K562 (cell line): ENCODE data around the gene ACTR3C. TPM values are rescaled to one million over a fixed set of nuclear protein-coding genes. Genes with fewer than 3 reads are reported as not detected.

Source experiments
- polyA plus RNA-seq, 8 experiments: library from polyadenylated mRNA; depleted of rRNA in 4 of 8; stranded (reverse) in 5 of 8; unstranded in 3 of 8; fragments of >200 nt; fragmentation: Nextera tagmentation in 2 of 8; fragmentation: Illumina TruSeq in 1 of 8; extraction: Ambion mirVana in 2 of 8; extraction: Trizol in 1 of 8; gene quantifications; 2 replicates each; pipeline versions ENCODE4 v1.2.1 to v1.2.3, GENCODE V29; 2011 to 2014; ENCODE audit warnings: inconsistent platforms in 1 of 8, missing spikeins in 1 of 8
- total RNA-seq, 7 experiments: library from RNA; depleted of rRNA in 6 of 7; stranded (reverse); fragments of >200 nt in 6 of 7; fragmentation: Illumina TruSeq in 2 of 7; extraction: Trizol in 2 of 7; gene quantifications; 2 replicates each; pipeline versions ENCODE4 v1.2.1 to v1.2.3, GENCODE V29; 2011 to 2021; ENCODE audit warnings: low replicate concordance in 1 of 7

The ACTR3C gene
- total and polyA plus RNA-seq, 9 of the 15 experiments (the other 6 are each of a cell fraction or from before 2014, with no cell fraction given) = 9.0 to 35.4 (median 13.3) TPM

Other genes with a start within 250 kb of the ACTR3C start
- 55.2 and 67.6 TPM in 2 replicates for gene LRRC61, start 190 bp downstream of the ACTR3C start, total RNA-seq (2014; rRNA removed)
- 16.8 and 18.7 TPM in 2 replicates for gene LRRC61, start 190 bp downstream of the ACTR3C start, total RNA-seq (2014; rRNA removed; fragmentation: Illumina TruSeq; extraction: Trizol)
- 35.2 and 37.8 TPM in 2 replicates for gene LRRC61, start 190 bp downstream of the ACTR3C start, total RNA-seq (2015; rRNA removed; fragmentation: Illumina TruSeq; extraction: Trizol)
- gene LRRC61, start 190 bp downstream of the ACTR3C start, total RNA-seq (2021) = 49.5 and 50.6 TPM in 2 replicates
- gene LRRC61, start 190 bp downstream of the ACTR3C start, polyA plus RNA-seq (2011; rRNA removed) = 54.3 and 76.9 TPM in 2 replicates
- 18.4 and 35.6 TPM in 2 replicates for gene LRRC61, start 190 bp downstream of the ACTR3C start, polyA plus RNA-seq (2014; fragmentation: Illumina TruSeq; extraction: Trizol)
- gene LRRC61, start 190 bp downstream of the ACTR3C start, polyA plus RNA-seq (2014; fragmentation: Nextera tagmentation; extraction: Ambion mirVana) = 1 to 10 TPM; 1.3 to 1.7 TPM
- gene LRRC61, start 190 bp downstream of the ACTR3C start, polyA plus RNA-seq (2014; rRNA removed) = 42.0 and 46.5 TPM in 2 replicates
- not detected in 2 replicates for gene RARRES2, start 18.1 kb upstream of the ACTR3C start, total RNA-seq (2014; rRNA removed)
- not detected in 2 replicates for gene RARRES2, start 18.1 kb upstream of the ACTR3C start, total RNA-seq (2014; rRNA removed; fragmentation: Illumina TruSeq; extraction: Trizol)
- not detected in 2 replicates for gene RARRES2, start 18.1 kb upstream of the ACTR3C start, total RNA-seq (2015; rRNA removed; fragmentation: Illumina TruSeq; extraction: Trizol)
- gene RARRES2, start 18.1 kb upstream of the ACTR3C start, total RNA-seq (2021) = 1.7 and 1.8 TPM in 2 replicates
- gene RARRES2, start 18.1 kb upstream of the ACTR3C start, polyA plus RNA-seq (2011; rRNA removed) = 0.11 TPM in 1 of 2 replicates, not detected in the other
- gene RARRES2, start 18.1 kb upstream of the ACTR3C start, polyA plus RNA-seq (2014; fragmentation: Illumina TruSeq; extraction: Trizol) = not detected in 2 replicates
- not detected for gene RARRES2, start 18.1 kb upstream of the ACTR3C start, polyA plus RNA-seq (2014; fragmentation: Nextera tagmentation; extraction: Ambion mirVana)
- 0.23 TPM in 1 of 2 replicates, not detected in the other for gene RARRES2, start 18.1 kb upstream of the ACTR3C start, polyA plus RNA-seq (2014; rRNA removed)
- 212 and 268 TPM in 2 replicates for gene REPIN1, start 45.3 kb upstream of the ACTR3C start, total RNA-seq (2014; rRNA removed)
- 46.9 and 56.8 TPM in 2 replicates for gene REPIN1, start 45.3 kb upstream of the ACTR3C start, total RNA-seq (2014; rRNA removed; fragmentation: Illumina TruSeq; extraction: Trizol)
- gene REPIN1, start 45.3 kb upstream of the ACTR3C start, total RNA-seq (2015; rRNA removed; fragmentation: Illumina TruSeq; extraction: Trizol) = 94.0 and 99.6 TPM in 2 replicates
- 277 and 283 TPM in 2 replicates for gene REPIN1, start 45.3 kb upstream of the ACTR3C start, total RNA-seq (2021)
- 130 and 189 TPM in 2 replicates for gene REPIN1, start 45.3 kb upstream of the ACTR3C start, polyA plus RNA-seq (2011; rRNA removed)
- gene REPIN1, start 45.3 kb upstream of the ACTR3C start, polyA plus RNA-seq (2014; fragmentation: Illumina TruSeq; extraction: Trizol) = 94.3 and 120 TPM in 2 replicates
- gene REPIN1, start 45.3 kb upstream of the ACTR3C start, polyA plus RNA-seq (2014; fragmentation: Nextera tagmentation; extraction: Ambion mirVana) = 10 to 100 TPM in 1 of 2 experiments, 1 to 10 TPM in 1; 8.1 to 11.0 TPM
- 209 and 237 TPM in 2 replicates for gene REPIN1, start 45.3 kb upstream of the ACTR3C start, polyA plus RNA-seq (2014; rRNA removed)
- gene ZNF775, start 55.8 kb upstream of the ACTR3C start, total RNA-seq (2014; rRNA removed) = 18.6 and 21.8 TPM in 2 replicates
- gene ZNF775, start 55.8 kb upstream of the ACTR3C start, total RNA-seq (2014; rRNA removed; fragmentation: Illumina TruSeq; extraction: Trizol) = 1.1 and 1.8 TPM in 2 replicates
- 5.5 and 5.7 TPM in 2 replicates for gene ZNF775, start 55.8 kb upstream of the ACTR3C start, total RNA-seq (2015; rRNA removed; fragmentation: Illumina TruSeq; extraction: Trizol)
- gene ZNF775, start 55.8 kb upstream of the ACTR3C start, total RNA-seq (2021) = 18.7 and 19.2 TPM in 2 replicates
- gene ZNF775, start 55.8 kb upstream of the ACTR3C start, polyA plus RNA-seq (2011; rRNA removed) = 4.9 and 8.3 TPM in 2 replicates
- 1.5 and 3.5 TPM in 2 replicates for gene ZNF775, start 55.8 kb upstream of the ACTR3C start, polyA plus RNA-seq (2014; fragmentation: Illumina TruSeq; extraction: Trizol)
- gene ZNF775, start 55.8 kb upstream of the ACTR3C start, polyA plus RNA-seq (2014; fragmentation: Nextera tagmentation; extraction: Ambion mirVana) = under 1 TPM; 0.04 to 0.20 TPM
- 13.1 and 13.2 TPM in 2 replicates for gene ZNF775, start 55.8 kb upstream of the ACTR3C start, polyA plus RNA-seq (2014; rRNA removed)
- not detected in 2 replicates for gene GIMAP8, start 127.1 kb upstream of the ACTR3C start, total RNA-seq (2014; rRNA removed)
- not detected in 2 replicates for gene GIMAP8, start 127.1 kb upstream of the ACTR3C start, total RNA-seq (2014; rRNA removed; fragmentation: Illumina TruSeq; extraction: Trizol)
- not detected in 2 replicates for gene GIMAP8, start 127.1 kb upstream of the ACTR3C start, total RNA-seq (2015; rRNA removed; fragmentation: Illumina TruSeq; extraction: Trizol)
- 0.16 TPM in 1 of 2 replicates, not detected in the other for gene GIMAP8, start 127.1 kb upstream of the ACTR3C start, total RNA-seq (2021)
- not detected in 2 replicates for gene GIMAP8, start 127.1 kb upstream of the ACTR3C start, polyA plus RNA-seq (2011; rRNA removed)
- gene GIMAP8, start 127.1 kb upstream of the ACTR3C start, polyA plus RNA-seq (2014; fragmentation: Illumina TruSeq; extraction: Trizol) = not detected in 2 replicates
- not detected for gene GIMAP8, start 127.1 kb upstream of the ACTR3C start, polyA plus RNA-seq (2014; fragmentation: Nextera tagmentation; extraction: Ambion mirVana)
- not detected in 2 replicates for gene GIMAP8, start 127.1 kb upstream of the ACTR3C start, polyA plus RNA-seq (2014; rRNA removed)
- not detected in 2 replicates for gene GIMAP7, start 191.3 kb upstream of the ACTR3C start, total RNA-seq (2014; rRNA removed)
- gene GIMAP7, start 191.3 kb upstream of the ACTR3C start, total RNA-seq (2014; rRNA removed; fragmentation: Illumina TruSeq; extraction: Trizol) = not detected in 2 replicates
- not detected in 2 replicates for gene GIMAP7, start 191.3 kb upstream of the ACTR3C start, total RNA-seq (2015; rRNA removed; fragmentation: Illumina TruSeq; extraction: Trizol)
- gene GIMAP7, start 191.3 kb upstream of the ACTR3C start, total RNA-seq (2021) = 0.25 and 0.42 TPM in 2 replicates
- gene GIMAP7, start 191.3 kb upstream of the ACTR3C start, polyA plus RNA-seq (2011; rRNA removed) = not detected in 2 replicates
- gene GIMAP7, start 191.3 kb upstream of the ACTR3C start, polyA plus RNA-seq (2014; fragmentation: Illumina TruSeq; extraction: Trizol) = not detected in 2 replicates
- gene GIMAP7, start 191.3 kb upstream of the ACTR3C start, polyA plus RNA-seq (2014; fragmentation: Nextera tagmentation; extraction: Ambion mirVana) = not detected
- gene GIMAP7, start 191.3 kb upstream of the ACTR3C start, polyA plus RNA-seq (2014; rRNA removed) = not detected in 2 replicates
- gene GIMAP4, start 243.8 kb upstream of the ACTR3C start, total RNA-seq (2014; rRNA removed) = not detected in 2 replicates
- gene GIMAP4, start 243.8 kb upstream of the ACTR3C start, total RNA-seq (2014; rRNA removed; fragmentation: Illumina TruSeq; extraction: Trizol) = not detected in 2 replicates
- not detected in 2 replicates for gene GIMAP4, start 243.8 kb upstream of the ACTR3C start, total RNA-seq (2015; rRNA removed; fragmentation: Illumina TruSeq; extraction: Trizol)
- 0.16 and 0.42 TPM in 2 replicates for gene GIMAP4, start 243.8 kb upstream of the ACTR3C start, total RNA-seq (2021)
- not detected in 2 replicates for gene GIMAP4, start 243.8 kb upstream of the ACTR3C start, polyA plus RNA-seq (2011; rRNA removed)
- not detected in 2 replicates for gene GIMAP4, start 243.8 kb upstream of the ACTR3C start, polyA plus RNA-seq (2014; fragmentation: Illumina TruSeq; extraction: Trizol)
- gene GIMAP4, start 243.8 kb upstream of the ACTR3C start, polyA plus RNA-seq (2014; fragmentation: Nextera tagmentation; extraction: Ambion mirVana) = not detected
- gene GIMAP4, start 243.8 kb upstream of the ACTR3C start, polyA plus RNA-seq (2014; rRNA removed) = not detected in 2 replicates